BJ (cell line): ENCODE measurements around the gene GIGYF2. TPM values are rescaled to one million over a fixed set of nuclear protein-coding genes. Genes with fewer than 3 reads are reported as not detected.

Source experiments
- CTCF ChIA-PET: fragments of 350-600 bp; formaldehyde crosslinking; extraction: SDS; loops from one replicate; lab custom pipeline; 2021; ENCODE audit warnings: antibody characterized with exemption, inconsistent platforms; lab: Yijun Ruan, JAX
- POLR2A ChIA-PET: fragments of 300-600 bp; sonication (Branson Sonifier 250); formaldehyde crosslinking; extraction: SDS; loops from one replicate; lab custom pipeline; 2021; ENCODE audit warnings: antibody characterized with exemption; lab: Charles Lee
- DNase-seq: peaks from one replicate; pipeline ENCODE4 v3.0.0-alpha.2; 2011; ENCODE audit warnings: low read depth
- H3K27me3 ChIP-seq: 2 replicates; pipeline ENCODE4 v1.6.0; 2011; ENCODE audit warnings: low read length; ENCODE audit not compliant: control insufficient read depth, insufficient read depth
- H3K36me3 ChIP-seq: 2 replicates; pipeline ENCODE4 v1.5.1; 2011; ENCODE audit warnings: low read length; ENCODE audit not compliant: control insufficient read depth, insufficient read depth
- H3K4me3 ChIP-seq: 2 replicates; pipeline ENCODE4 v1.5.1; 2011; ENCODE audit warnings: low read depth, mild to moderate bottlenecking, control low read depth, low read length
- polyA plus RNA-seq: library from polyadenylated mRNA; depleted of rRNA; stranded (reverse); fragments of >200 nt; gene quantifications from 2 replicates; pipeline ENCODE4 v1.2.3, GENCODE V29; 2011
- TF ChIP-seq, protein P1 (sequence below): IDR thresholded peaks from 2 replicates; pipeline ENCODE4 v1.5.1; 2011; ENCODE audit warnings: low read depth, mild to moderate bottlenecking, control low read depth, inconsistent platforms, low read length, moderate library complexity; ENCODE audit not compliant: insufficient read depth

Gene GIGYF2
- polyA plus RNA-seq, 1 experiment = 28.0 TPM

GRCh38 chr2:232794981-232795380, 97.8 kb downstream of the GIGYF2 start:
- H3K36me3 ChIP-seq = peaks cover 7% of the 10 kb centered on the region
- no peak for DNase-seq
- H3K4me3 ChIP-seq = no peak overlapping the region
- ChIA-PET CTCF (no interaction called here), POLR2A (no interaction called here)
- H3K27me3 ChIP-seq = no peaks in the 10 kb centered on the region
- TF ChIP-seq, protein P1, sequence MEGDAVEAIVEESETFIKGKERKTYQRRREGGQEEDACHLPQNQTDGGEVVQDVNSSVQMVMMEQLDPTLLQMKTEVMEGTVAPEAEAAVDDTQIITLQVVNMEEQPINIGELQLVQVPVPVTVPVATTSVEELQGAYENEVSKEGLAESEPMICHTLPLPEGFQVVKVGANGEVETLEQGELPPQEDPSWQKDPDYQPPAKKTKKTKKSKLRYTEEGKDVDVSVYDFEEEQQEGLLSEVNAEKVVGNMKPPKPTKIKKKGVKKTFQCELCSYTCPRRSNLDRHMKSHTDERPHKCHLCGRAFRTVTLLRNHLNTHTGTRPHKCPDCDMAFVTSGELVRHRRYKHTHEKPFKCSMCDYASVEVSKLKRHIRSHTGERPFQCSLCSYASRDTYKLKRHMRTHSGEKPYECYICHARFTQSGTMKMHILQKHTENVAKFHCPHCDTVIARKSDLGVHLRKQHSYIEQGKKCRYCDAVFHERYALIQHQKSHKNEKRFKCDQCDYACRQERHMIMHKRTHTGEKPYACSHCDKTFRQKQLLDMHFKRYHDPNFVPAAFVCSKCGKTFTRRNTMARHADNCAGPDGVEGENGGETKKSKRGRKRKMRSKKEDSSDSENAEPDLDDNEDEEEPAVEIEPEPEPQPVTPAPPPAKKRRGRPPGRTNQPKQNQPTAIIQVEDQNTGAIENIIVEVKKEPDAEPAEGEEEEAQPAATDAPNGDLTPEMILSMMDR = no peak

GRCh38 chr2:232795920-232796319, 98.8 kb downstream of the GIGYF2 start:
- Histone ChIP-seq H3K4me3 (no peak overlapping the region), H3K27me3 (no peaks in the 10 kb centered on the region), H3K36me3 (peaks cover 8% of the 10 kb centered on the region)
- no peak for DNase-seq
- ChIA-PET POLR2A (no interaction called here), CTCF (interaction anchor here (0.6 kb wide), 2 partner anchors 26 to 197 kb away, joined by 3 to 4 read pairs; no protein-coding TSS in a partner anchor)
- TF ChIP-seq, protein P1 = no peak

GRCh38 chr2:232798187-232798586, 101.1 kb downstream of the GIGYF2 start:
- TF ChIP-seq, protein P1 = no peak
- H3K27me3 ChIP-seq = no peaks in the 10 kb centered on the region
- ChIA-PET CTCF (no interaction called here), POLR2A (no interaction called here)
- peaks cover 2% of the 10 kb centered on the region; the same call in 1 of the 2 replicates for H3K36me3 ChIP-seq
- no peak overlapping the region for H3K4me3 ChIP-seq
- DNase-seq = no peak

- TF ChIP-seq, protein P1 = no peak
- POLR2A ChIA-PET = no interaction called here
- Histone ChIP-seq H3K36me3 (peaks cover 2% of the 10 kb centered on the region; the same call in 1 of the 2 replicates), H3K27me3 (no peaks in the 10 kb centered on the region), H3K4me3 (no peak overlapping the region)
- DNase-seq = no peak
- CTCF ChIA-PET = no interaction called here
These were observed 103.0 kb downstream of the GIGYF2 start for GRCh38 chr2:232800166-232800565.

- ChIA-PET POLR2A (no interaction called here), CTCF (no interaction called here)
- Histone ChIP-seq H3K36me3 (peaks cover 5% of the 10 kb centered on the region), H3K27me3 (no peaks in the 10 kb centered on the region), H3K4me3 (no peak overlapping the region)
- TF ChIP-seq, protein P1 = no peak
- DNase-seq = no peak
These were observed 105.0 kb downstream of the GIGYF2 start for GRCh38 chr2:232802091-232802490.
